SIG-M5 (cell line): ENCODE measurements around the gene GPR61.

Experiments used
- DNase-seq: peaks from one replicate; lab custom pipeline; 2025; lab: John Stamatoyannopoulos, UW

The GPR61 gene, protein sequence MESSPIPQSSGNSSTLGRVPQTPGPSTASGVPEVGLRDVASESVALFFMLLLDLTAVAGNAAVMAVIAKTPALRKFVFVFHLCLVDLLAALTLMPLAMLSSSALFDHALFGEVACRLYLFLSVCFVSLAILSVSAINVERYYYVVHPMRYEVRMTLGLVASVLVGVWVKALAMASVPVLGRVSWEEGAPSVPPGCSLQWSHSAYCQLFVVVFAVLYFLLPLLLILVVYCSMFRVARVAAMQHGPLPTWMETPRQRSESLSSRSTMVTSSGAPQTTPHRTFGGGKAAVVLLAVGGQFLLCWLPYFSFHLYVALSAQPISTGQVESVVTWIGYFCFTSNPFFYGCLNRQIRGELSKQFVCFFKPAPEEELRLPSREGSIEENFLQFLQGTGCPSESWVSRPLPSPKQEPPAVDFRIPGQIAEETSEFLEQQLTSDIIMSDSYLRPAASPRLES

DNA sequence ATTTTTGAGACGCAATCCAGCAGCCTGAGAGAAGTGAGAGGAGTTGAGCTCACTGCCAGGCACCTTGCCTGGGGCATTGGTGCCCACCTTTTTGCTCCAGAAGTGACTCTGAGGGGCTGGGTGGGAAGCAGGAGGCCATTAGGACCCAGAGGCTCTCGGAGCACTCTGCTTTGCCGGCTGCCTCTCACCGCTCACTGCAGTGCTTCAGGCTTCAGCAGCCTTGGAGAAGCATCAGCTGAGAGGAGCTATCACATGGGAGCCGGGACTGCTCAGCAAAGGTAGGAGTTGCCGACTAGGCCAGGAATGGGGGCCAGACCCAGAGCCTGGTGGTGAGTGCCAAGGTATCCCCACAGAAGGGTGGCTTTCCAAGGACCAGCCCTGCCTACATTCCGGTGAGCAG is at the start of gene GPR61:
TSS of gene GPR61 (plus strand) at position 197 of the 400 bp plus-strand sequence. CDS start 3,151 bp downstream, outside the sequence.
- no peak for DNase-seq

DNA sequence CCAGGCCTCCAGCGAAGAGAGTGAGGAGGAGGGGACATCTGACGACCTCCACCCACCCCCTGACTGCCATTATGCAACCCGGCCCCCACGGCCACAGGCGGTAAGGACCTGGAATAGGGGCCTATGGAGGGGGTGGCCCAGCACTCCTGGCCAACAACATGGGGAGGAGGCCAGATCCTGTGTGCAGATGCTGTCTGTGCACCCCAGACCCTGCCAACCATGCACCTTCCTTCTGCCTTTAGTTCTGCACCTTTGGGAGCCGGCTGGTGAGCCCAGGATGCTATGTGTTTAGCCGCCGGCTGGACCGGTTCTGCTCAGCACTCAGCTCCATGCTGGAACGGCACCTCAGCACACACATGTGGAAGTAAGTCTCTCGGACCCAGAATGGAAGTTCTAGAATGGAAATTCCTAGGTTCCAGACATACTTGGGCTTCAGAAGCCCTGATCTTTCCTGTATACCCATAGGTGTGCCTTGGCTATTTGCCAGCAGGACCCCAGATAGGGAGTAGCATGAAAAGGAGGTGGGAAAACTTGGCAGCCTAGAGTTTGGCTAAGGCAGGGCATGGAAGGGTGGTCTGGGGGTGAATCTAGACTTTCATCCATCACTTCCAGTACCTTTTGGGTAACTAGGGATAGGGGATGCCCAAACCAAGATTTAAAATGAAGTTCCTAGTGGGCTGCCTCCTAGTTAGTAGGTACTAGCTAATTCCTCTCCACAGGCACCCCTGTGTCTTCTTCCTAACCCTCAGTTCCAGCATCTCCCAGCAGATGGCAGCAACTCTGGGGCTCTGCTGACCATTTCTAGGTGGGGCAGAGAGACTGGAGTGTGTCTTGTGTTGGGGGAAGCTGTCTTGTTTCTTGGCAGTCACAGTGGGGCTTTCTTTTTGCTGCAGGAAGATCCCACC is 49.4 kb upstream of the GPR61 start:
- no peak for DNase-seq

DNA sequence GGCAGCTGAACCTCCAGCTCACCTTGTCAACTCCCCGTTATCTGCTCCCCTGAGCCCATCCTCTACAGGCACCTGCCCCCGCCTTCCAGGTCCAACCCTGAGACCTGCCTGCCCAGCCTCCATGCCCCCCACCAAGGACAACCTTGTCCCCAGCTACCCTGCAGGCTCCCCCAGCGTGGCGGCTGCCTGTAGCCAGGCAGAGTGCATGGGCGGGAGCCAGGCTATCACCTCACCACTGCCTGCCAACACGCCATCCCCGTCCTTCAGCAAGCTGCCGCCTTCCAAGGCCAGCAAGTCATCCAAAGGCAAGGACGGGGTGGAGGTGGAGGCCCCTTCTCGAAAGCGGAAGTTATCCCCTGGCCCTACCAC is 48.8 kb upstream of the GPR61 start:
- no peak for DNase-seq

DNA sequence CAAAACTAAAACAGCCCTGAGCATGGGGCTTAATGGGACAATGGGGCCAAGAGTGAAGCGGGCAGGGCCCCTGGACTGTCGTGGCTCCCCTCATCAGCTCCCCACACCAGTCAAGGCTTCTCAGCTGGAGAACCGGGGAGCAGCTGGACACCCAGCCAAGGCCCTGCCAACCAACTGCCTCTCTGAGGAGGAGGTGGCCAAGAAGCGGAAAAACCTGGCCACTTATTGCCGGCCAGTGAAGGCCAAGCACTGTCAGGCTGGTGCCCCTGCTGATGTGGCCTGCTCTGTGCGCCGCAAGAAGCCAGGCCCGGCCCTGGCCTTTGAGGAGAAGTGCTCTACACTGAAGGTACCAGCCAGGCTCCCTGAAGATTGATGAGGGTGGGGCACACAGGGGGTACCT is 48.3 kb upstream of the GPR61 start:
- DNase-seq, result no peak

DNA sequence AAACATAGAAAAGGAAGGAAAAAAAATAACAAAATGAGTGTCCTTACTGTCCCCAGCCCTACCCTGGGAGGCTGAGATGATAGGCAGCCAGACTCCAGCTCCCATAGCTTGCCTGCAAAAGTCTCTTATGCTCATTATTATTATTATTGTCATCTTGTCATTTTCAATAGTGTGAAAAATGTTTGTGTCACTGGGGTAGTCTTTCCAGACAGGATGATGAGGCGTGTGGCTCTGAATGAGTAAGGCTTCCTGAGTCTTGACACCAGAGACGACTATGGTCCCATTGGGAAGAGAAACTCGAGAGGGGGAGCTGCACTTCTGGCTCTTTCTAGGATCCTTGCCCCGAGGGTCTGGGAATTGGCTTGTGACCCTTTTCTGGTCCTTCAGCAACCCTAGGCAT is 46.9 kb upstream of the GPR61 start:
- DNase-seq, result no peak

DNA sequence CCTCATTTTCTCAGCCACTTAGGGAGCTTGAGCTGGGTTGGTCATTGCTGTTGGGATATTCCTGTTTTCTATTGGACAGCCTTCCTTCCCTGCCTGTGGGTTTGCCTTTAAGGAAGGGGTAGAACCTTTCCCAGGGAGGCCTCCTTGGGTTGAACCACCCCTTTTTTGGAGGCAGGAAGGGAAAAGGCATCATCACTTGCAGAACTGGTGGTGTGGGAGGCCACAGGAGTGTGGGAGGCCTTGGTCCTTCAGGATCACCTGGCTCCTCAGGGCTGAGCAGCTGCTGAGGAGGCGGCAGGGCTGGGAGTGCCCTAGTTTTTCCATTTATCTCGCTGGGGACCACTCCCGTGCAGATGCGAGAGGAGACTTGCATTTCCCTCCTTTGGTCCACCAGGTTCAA is 46.4 kb upstream of the GPR61 start:
- no peak for DNase-seq

DNA sequence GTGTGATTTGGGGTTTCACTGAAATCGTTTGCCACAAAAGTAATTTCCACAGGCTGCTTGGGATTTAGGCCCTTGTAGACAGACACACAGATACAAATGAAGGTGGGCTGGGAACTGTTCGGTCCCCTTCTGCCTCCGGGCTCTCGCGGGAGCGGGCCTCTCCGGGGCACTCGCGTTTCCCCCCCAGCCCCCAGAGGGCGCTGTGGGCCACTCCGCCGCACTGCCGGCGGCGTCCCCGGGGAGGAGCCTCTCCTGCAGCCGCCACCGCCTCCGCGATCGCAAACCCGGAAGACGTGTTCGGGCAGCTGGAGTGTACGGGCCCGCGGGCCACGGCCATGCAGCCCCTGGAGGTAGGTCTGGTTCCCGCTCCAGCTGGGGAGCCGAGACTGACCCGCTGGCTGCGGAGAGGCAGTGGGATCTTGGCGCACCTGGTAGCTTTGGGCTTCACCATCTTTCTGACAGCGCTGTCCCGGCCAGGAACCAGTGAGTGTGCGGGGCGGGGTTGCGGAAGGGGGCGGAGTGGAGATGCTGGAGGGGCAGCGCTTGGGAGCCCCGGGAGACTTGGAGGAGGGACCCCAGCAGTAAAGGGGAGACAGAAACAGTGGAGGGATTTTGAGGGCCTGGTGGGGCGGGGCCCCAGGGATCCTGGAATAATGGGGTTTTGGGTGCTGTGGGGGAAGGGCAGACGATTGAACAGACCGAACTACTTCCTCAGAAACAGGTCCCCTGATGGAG is 45.7 kb upstream of the GPR61 start, which contains the start of gene CYB561D1:
TSS of gene CYB561D1 (plus strand) at position 290 of the 735 bp plus-strand sequence. CDS start at position 336, 46 bp downstream.
- no peak for DNase-seq

DNA sequence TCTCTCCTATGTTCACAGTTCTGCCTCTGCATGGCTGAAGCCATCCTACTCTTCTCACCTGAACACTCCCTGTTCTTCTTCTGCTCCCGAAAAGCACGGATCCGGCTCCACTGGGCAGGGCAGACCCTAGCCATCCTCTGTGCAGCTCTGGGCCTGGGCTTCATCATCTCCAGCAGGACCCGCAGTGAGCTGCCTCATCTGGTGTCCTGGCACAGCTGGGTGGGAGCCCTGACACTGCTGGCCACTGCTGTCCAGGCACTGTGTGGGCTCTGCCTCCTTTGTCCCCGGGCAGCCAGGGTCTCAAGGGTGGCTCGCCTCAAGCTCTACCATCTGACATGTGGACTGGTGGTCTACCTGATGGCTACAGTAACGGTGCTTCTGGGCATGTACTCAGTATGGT is 43.9 kb upstream of the GPR61 start:
- DNase-seq, result no peak

DNA sequence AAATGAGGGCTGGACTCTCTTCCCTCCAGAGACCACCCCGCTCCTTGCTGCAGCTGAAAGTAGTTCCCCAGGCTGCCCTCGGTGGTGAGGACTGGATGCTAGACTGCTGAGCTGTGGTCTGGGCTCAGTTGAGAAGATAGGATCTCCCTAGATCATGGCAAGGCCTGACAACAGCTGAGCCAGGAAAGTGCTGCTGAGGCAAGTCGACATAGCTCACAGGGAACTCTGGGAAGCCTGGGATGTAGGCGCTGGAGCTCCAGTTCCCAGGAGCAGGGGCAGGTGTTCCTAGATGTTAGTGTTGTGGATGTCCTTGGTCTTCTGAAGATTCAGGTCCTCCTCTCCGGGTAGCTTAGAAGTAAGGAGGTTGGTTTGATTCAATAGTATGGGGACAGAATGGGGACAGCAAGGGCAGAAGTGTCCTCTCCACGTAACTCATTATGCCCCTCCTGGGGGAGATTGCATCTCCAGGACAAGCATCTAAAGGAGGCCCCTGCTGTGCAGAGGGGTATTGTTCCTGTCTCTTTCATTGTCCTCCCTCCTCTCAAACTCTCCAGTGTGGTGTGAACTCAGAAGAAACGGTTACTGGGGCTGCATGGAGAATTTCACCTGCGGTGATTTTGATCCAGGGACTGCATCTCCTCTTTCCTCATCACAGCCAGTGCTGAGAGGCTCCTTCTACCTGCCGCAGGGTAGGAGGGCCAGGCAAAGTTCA is 42.1 kb upstream of the GPR61 start:
- DNase-seq, result no peak

DNA sequence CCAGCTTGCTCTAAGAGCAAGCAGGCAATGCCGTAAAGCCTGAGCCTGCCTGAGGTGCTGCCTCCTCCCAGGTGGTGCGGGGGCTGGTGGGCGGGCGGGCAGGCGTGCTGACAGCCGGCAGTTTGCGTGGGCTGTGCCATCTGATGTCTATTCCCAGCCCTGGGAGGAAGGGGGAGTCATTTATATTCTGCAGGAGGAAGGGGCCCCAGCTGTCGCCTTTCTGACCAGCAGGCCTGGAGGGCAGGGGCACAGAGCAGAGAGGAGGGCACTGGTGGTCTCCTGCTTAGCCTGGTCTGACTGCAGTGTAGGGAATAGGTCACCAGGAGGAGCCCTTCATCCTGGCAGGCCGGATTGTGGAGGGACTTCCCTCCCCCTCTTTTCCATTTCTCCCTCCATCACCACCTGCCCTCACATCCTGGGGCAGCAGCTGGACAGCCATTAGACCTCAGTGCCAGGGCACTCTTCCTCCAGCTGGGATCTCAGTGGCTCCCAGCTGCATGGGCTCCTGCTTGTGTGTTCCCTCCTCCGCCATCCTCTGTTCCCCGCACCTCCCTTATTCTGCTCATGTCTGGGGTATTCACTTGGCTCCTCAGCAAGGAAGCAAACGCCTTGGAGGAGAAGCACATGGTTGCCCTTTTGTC is 41.4 kb upstream of the GPR61 start:
- DNase-seq, result no peak

DNA sequence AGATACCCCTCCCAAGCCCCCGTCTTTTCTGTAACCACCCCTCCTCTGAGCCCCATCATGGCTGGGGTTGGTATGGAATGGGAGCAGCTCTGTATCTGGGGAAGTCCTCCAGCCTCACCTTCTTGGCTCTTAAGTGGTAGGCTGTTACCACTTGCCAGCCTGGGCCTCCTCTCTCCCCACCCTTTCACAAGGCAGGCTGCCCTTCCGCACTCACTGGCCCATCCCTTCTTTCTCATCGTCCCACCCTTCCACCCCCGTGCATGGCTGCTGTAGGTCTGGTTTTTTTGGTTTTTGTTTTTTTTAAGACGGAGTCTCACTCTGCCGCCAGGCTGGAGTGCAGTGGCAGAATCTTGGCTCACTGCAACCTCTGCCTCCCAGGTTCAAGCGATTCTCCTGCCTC is 40.6 kb upstream of the GPR61 start:
- no peak for DNase-seq

DNA sequence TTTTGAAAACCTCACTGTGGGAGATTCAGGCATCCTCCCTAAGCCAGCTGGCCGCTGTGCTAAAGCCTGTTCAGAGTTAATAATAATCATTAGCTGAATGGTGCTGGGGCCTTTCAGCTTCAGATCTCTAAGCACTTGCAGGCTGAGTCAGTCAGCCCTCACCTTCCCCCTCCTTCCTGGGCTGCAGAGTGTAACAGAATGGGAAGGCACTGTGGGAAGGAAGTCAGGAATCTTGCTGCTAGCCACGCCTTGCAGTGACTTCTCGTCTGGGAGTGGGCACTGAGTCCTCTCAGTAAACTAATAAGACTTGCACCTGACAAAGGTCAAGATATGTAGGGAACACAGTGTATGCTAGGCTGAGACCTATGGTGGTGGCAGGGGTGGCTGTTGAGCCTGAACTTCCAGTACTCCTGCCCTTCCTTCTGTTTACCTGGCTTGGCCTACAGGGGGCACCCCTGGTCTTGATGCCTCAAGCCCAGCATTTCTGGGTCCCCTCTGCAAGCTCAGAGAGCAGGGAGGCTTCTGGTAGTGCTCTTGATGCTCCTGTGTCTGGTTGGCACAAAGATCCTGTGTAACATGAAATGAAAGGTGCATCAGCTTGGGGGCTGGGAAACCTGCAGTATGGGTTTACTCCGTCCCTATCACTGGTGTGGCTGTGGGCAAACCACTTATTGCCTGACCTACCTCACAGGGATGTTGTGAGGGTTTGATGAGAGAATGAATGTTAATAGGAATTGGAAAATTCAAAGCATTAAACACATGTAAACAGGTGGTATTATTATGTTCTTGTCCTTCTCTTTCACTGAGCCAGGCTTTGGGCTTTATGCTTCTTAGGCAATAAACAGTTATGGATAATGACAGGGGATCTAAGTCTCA is 39.8 kb upstream of the GPR61 start:
- DNase-seq, result no peak

DNA sequence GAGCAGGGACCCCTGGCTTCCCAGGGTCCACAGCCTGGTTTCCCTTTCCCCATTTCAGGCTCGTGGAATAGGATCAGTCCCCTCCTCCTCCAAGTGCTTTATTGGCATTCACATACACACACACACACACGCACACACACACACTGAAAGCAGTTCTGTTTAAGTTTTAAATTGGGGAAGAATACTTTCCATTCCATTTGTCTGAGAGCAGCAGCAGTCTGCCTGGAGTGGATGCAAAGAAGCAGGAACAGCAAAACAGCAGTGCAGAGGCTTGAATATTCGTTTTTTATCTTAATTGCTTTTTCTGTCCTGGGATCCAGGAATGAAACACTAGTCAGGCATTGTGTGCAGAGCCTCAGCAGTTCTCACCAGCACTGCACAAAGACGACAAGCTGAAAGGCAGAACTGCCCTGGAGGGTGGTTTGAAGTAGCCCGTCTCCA is 38.7 kb upstream of the GPR61 start:
- no peak for DNase-seq

DNA sequence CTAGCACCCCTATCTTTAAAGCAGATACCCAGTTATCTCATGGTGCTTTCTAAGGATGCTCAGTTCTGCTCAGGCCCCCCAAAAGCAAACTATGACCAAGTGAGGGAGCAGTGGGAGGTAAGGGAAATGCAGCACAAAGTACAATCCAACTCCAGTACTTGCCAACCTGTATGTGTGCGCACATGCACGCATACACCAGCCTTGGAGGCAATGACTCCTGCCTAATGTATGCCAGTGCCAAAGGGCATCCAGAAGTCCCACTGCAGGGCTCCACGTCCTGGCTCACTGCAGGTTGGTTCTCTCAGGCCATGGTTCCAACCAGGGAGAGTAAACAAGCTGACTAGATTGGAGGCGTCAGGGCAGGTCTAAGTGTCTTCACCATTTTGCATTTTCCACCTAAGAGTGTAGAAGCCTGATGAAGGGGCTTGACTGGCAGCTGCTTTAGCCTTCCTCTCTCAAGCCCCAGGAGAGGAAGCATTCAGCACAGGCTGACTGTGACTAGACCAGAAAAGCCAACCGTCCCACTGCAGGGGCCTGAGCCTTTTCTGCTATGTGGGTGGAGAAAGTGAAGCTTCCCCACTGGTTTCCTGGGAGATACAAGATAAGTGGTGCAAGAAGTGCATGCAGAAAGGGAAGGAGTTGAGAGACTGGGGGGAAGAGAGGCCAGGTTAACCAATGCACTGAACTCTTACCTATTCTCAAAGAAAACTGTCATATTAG is 37.9 kb upstream of the GPR61 start:
- DNase-seq, result no peak

DNA sequence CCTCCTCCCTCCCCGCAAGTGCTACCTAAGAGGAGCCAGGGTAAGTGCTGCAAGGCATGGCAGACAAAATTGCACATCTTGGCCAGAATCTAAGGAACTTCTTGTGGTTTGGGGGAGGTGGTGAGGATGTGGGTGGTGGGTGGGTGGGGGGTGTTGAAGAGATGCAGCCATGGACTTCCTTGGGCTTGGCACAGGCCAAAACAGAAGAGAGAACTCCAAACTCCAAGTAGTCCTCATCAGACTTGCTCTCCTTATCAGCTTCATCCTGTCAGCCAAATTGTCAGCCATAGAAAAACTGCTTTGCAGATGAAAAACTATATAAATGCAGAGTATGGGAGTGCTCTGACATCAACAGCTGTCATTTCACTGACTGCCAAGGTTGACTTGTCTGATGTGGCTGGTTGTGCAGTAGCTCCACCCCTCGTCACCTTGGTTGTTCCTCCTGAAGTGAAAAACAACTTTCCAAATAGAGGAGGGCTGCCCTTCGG is 37.3 kb upstream of the GPR61 start:
- DNase-seq, result no peak

DNA sequence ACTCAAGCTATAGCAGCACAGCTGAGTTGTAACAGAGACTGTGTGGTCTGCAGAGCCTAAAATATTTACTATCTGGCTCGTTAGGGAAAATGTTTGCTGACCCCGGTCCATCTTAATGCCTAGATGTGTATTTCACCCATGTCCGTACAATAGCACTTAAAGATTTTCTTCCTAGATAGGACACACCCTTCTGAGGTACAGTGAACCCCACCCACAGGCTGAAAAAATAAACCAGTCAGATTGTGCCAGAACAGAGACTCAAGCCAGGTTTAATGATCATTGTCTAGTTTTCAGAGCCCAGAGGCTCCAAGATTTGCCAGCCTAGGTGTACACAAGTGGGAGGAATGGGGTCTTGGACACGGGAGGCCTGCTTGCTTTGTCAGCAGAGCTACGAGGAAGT is 35.7 kb upstream of the GPR61 start:
- no peak for DNase-seq

DNA sequence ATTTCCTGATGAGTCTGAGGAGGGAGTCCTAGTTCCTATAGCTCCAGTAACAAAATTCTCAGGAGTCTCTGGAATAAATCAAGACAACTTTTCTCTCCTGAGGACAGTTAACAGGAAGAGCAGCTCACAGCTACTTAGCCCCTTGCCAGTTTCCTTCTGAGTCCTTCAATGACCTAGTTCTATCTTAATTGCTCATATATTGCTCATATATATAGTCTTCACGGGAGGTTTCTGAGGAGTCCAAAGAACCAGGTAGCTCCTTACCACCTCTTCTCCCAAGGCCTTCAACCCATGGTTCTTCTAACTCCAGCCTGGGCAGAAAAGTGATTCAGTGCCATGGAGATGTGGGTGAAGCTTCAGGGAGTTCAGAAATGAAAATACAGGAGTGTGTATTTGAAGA is 34.7 kb upstream of the GPR61 start:
- DNase-seq, result no peak

DNA sequence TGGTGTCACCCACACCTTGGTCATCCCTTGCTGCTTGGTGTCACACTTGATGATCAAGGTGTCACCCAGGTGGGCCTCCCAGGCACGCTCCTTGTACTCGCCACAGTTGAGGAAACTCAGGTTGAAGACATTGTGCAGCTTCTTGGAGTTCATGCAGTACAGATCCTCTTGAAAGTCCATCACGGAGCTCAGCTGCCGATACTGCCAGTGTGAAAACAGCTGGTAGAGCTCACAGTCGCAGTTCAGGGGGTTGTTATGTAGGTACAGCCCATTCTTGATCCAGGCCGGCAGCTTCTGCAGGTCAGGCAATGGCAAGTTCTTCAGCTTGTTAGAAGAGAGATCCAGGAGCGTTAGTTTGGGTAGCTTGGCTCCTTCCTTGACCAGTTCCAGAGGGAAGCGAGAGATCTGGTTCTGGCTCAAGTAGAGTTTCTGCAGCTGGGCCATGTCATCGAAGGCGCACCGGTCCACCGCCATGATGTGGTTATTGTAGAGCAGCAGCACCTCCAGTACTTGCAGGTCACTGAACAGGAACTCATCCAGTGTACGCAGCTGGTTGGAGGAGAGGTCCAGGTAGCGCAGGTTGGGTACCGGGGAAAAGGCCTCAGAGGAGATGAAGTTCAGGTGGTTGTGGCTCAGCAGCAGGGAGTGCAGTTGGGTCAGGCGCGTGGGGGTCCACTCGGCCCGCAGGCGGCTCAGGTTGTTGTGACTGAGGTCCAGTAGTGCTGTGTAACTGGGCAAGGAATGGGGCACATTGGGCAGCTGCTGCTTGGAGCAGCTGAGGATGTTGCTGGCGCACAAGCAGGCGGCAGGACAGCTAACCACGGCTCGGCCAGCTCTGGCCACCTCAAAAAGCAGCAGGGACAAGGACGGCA is 31.4 kb upstream of the GPR61 start:
- DNase-seq, result no peak
